NCI-H345 treated with DMSO at 0.1 percent for 48 hours (cell line): ENCODE data around the gene CX3CL1.
"Not testable (repeated sequence)": the region's sequence is repeated elsewhere in the genome, so short reads cannot be mapped to it uniquely, and the experiment has no call there.

Experiments used
- DNase-seq: peaks from one replicate; lab custom pipeline; 2025; ENCODE audit not compliant: unreplicated experiment; lab: John Stamatoyannopoulos, UW

The CX3CL1 gene

GRCh38 chr16:57372372-57373116 is at the start of gene CX3CL1:
TSS of gene CX3CL1 (plus strand) at chr16:57372490. CDS start at chr16:57372569, 79 bp downstream.
- DNase-seq: no peak

GRCh38 chr16:57324749-57325148 is 47.5 kb upstream of the CX3CL1 start:
- DNase-seq: no peak

- no peak for DNase-seq
Measured at GRCh38 chr16:57325458-57325857, 46.8 kb upstream of the CX3CL1 start.

GRCh38 chr16:57329718-57330327 is 42.5 kb upstream of the CX3CL1 start:
- no peak for DNase-seq

- DNase-seq: no peak
Measured at GRCh38 chr16:57331355-57331754, 40.9 kb upstream of the CX3CL1 start.

- DNase-seq: no peak
Measured at GRCh38 chr16:57333402-57333801, 38.9 kb upstream of the CX3CL1 start.

GRCh38 chr16:57335366-57335765 is 36.9 kb upstream of the CX3CL1 start:
- no peak for DNase-seq

- DNase-seq: no peak
Measured at GRCh38 chr16:57341062-57341440, 31.2 kb upstream of the CX3CL1 start.

GRCh38 chr16:57341441-57342303 is 30.6 kb upstream of the CX3CL1 start:
- no peak for DNase-seq

- DNase-seq: not testable (repeated sequence)
Measured at GRCh38 chr16:57342606-57343005, 29.7 kb upstream of the CX3CL1 start.

GRCh38 chr16:57343221-57343620 is 29.1 kb upstream of the CX3CL1 start:
- no peak for DNase-seq

- not testable (repeated sequence) for DNase-seq
Measured at GRCh38 chr16:57344094-57344493, 28.2 kb upstream of the CX3CL1 start.

- no peak for DNase-seq
Measured at GRCh38 chr16:57345021-57345420, 27.3 kb upstream of the CX3CL1 start.

GRCh38 chr16:57345666-57346204 is 26.6 kb upstream of the CX3CL1 start:
- DNase-seq: no peak

GRCh38 chr16:57347858-57348257 is 24.4 kb upstream of the CX3CL1 start:
- DNase-seq: no peak

GRCh38 chr16:57348327-57348726 is 24.0 kb upstream of the CX3CL1 start:
- DNase-seq: no peak

GRCh38 chr16:57349212-57350031 is 22.9 kb upstream of the CX3CL1 start:
- DNase-seq: no peak

- no peak for DNase-seq
Measured at GRCh38 chr16:57352636-57353047, 19.6 kb upstream of the CX3CL1 start.

- no peak for DNase-seq
Measured at GRCh38 chr16:57354311-57354710, 18.0 kb upstream of the CX3CL1 start.

- no peak for DNase-seq
Measured at GRCh38 chr16:57355898-57356414, 16.3 kb upstream of the CX3CL1 start.
